Measurements from ENCODE around the gene C1orf105.
"Not testable (repeated sequence)": the region's sequence is repeated elsewhere in the genome, so short reads cannot be mapped to it uniquely, and the experiment has no call there.

The C1orf105 gene

DNA sequence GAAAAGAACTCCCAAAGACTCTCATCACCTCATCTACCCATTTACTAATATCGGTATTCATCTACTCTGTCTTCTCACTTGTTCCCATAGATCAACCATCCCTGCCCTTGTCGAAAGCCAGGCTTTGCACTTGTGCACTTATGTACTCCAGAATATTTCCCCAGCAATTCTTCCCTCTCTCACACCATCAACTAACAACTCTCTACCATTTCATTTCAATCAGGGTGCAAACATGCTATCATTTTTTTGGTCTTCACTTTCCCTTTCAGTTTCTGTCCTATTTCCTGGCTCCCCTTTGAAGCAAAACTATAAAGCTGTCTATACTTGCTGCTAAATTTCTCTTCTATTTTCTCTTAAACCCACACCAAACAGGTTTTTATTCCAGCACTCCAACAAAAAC lies 6.7 kb downstream of the C1orf105 start:
- no peak for DNase-seq (ENCODE audit: low read depth in 2 of 2)

DNA sequence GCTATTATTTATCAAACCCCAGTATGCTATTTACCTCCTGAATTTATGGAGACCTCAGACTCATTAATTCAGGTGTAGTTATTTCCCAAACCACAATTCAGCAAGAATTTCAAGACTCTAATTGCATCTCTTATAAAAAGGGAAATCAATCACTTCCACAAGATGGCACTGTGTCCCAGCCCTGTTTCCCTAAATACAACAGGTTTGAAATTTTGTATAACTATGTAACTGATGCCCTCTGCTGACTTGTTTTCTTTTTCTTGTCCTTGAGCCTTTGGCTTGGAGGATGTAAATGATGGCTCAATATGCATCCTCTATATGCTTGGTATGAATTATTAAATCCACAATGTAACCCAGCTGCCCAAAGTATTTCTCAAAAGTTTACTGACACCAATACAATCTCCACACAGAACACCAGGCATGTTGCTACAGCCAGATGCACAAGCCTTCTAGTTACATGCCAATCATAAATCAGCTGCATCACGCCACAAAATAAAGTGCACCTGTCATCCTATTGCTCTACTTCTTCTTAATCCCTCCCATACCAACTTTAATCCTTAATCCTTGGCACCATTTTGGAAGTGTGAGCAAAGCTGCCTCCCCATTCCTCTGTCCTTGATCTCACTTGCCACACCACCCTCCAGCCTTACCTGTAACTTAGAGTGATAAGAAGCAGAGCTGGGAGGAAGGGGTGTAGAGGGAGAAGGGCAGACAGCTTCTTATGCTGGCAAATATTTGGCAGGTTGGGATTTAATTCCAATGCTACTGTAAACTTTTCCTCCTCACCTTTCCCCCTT lies 9.0 kb downstream of the C1orf105 start:
- DNase-seq (ENCODE audit: low read depth in 2 of 2): no peak

- no peak for DNase-seq (ENCODE audit: low read depth in 2 of 2)
Observed at GRCh38 chr1:172430128-172430454, 9.6 kb downstream of the C1orf105 start.

GRCh38 chr1:172431204-172431603 lies 10.7 kb downstream of the C1orf105 start:
- no peak for DNase-seq (ENCODE audit: low read depth in 2 of 2)

DNA sequence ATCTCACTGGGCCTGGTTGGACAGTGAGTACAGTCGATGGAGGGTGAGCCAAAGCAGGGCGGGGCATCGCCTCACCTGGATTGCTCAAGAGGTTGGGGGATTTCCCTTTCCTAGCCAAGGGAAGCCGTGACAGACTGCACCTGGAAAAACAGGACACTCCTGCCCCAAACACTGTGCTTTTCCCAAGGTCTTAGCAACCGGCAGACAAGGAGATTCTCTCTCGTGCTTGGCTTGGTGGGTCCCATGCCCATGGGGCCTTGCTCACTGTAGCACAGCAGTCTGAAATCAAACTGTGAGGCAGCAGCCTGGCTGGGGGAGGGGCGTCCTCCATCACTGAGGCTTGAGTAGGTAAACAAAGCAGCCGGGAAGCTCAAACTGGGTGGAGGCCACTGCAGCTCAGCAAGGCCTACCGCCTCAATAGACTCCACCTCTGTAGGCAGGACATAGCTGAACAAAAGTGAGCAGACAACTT lies 11.3 kb downstream of the C1orf105 start:
- no peak for DNase-seq (ENCODE audit: low read depth in 2 of 2)

- not testable (repeated sequence) for DNase-seq (ENCODE audit: low read depth in 2 of 2)
Observed at GRCh38 chr1:172437183-172437582, 16.7 kb downstream of the C1orf105 start.

GRCh38 chr1:172442404-172442803 lies 21.9 kb downstream of the C1orf105 start:
- DNase-seq (ENCODE audit: low read depth in 2 of 2): no peak

GRCh38 chr1:172442843-172443565 lies 22.5 kb downstream of the C1orf105 start:
- no peak for DNase-seq (ENCODE audit: low read depth in 2 of 2)

- DNase-seq (ENCODE audit: low read depth in 2 of 2): peak; percentile 85 to 94
Observed at GRCh38 chr1:172443666-172444453, 23.4 kb downstream of the C1orf105 start, which contains the start of gene PIGC. Gene PIGC, minus strand, starts transcription at chr1:172444069. Its CDS starts 1,447 bp downstream, at chr1:172442622.

GRCh38 chr1:172446547-172446946 lies 26.1 kb downstream of the C1orf105 start:
- no peak for DNase-seq (ENCODE audit: low read depth in 2 of 2)

GRCh38 chr1:172447641-172448040 lies 27.2 kb downstream of the C1orf105 start:
- DNase-seq (ENCODE audit: low read depth in 2 of 2): no peak

- DNase-seq (ENCODE audit: low read depth in 2 of 2): no peak
Observed at GRCh38 chr1:172448995-172449584, 28.6 kb downstream of the C1orf105 start.

DNA sequence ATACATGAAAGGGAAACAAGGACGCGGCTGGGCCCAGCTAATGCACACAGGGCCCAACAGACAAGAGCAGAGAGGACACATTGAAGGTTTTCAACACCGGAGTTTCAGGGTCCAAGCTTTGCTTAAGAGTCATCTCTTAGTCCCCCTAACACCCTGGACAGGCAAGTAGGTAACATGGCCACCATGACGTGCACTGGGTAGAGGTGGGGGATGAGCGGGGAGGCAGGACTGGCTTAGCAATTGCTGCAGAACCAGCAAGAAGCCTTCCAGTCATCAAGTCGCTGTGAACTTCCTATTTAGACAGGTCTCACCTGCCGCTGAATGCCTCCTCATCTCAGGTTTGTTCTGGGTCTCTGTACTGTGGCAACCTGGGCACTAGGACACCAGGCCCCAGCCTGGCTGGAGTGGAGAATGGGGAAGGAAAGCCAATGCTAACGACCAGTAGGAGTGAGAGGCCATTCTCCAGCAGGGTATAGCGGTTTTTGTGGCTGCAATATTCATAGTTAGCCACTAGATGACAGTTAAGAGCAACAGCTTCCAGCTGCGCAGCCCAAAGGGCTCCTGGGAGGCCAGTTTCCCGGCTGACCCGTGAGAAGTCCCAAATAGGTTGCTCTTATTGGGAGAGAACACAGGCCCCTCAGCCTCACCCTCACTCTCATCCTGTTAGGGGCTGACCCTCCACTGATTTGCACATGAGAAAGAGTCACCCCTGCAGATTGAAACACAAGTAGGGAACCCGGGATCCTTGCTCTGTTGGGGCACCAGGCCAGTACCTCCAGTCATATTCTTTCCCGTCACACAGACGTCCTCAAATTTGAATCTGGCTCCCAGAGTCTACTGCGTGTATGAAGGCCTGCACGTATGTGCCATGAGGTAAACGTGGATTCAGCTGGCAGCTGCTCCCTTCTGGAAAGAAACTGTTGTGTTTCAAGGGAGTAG lies 29.4 kb downstream of the C1orf105 start:
- DNase-seq (ENCODE audit: low read depth in 2 of 2): no peak

DNA sequence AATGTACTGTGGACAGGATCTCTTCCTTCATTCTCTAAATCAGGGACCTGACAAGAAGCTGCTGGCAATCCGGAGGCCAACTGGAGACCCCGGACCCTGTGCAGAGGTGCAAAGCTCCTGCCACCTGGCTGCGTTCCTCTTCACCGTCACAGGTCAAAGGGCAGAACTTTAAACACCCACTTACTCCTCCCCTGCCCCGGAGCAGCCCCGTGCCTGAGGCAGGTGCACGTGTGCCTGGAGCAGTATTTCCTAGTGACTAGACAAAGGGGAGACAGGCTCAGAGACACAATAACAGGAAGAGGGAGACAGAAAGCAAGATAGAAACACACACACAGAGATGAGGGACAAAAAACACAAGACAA lies 30.0 kb downstream of the C1orf105 start:
- no peak for DNase-seq (ENCODE audit: low read depth in 2 of 2)

- DNase-seq (ENCODE audit: low read depth in 2 of 2): no peak
Observed at GRCh38 chr1:172451002-172451443, 30.5 kb downstream of the C1orf105 start.

GRCh38 chr1:172452536-172453152 lies 32.2 kb downstream of the C1orf105 start:
- DNase-seq (ENCODE audit: low read depth in 2 of 2): no peak

DNA sequence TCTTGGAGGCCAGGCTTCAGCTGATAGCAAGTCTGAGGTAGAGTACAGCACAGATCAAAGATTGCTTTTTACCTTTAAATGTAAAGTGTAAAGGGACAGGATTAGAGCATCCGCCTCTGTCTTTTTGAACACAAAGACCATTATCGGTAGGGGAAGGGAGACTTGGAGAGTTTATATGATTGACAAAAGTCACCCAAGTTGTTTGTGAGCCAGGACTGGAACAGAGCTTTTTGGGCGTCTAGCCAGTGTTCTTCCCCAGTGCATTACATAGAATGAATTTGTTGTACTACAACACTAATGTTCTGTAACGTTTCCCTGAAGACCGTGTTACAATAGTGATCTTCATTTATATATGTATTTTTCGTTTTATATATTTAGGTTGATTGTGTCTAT lies 32.7 kb downstream of the C1orf105 start:
- no peak for DNase-seq (ENCODE audit: low read depth in 2 of 2)

DNA sequence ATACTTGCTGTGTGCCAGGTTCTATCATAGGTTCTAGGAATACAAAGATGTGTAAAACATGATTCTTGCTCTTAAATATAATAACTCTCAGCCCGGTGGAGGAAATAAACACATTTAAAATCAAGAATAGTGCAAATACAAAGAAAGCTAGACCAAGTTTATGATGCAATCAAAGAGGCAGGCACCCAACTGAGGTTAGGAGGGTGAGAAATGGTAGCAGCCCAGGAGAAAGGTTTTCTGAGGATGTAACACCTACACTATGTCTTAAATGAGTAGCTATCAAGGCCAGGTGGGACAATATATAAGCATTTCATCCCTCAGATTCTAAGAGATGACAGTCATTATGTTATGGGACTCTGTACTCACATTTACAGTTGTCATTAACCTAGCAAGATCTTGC lies 33.1 kb downstream of the C1orf105 start:
- no peak for DNase-seq (ENCODE audit: low read depth in 2 of 2)

GRCh38 chr1:172455451-172455850 lies 35.0 kb downstream of the C1orf105 start:
- DNase-seq (ENCODE audit: low read depth in 2 of 2): no peak

DNA sequence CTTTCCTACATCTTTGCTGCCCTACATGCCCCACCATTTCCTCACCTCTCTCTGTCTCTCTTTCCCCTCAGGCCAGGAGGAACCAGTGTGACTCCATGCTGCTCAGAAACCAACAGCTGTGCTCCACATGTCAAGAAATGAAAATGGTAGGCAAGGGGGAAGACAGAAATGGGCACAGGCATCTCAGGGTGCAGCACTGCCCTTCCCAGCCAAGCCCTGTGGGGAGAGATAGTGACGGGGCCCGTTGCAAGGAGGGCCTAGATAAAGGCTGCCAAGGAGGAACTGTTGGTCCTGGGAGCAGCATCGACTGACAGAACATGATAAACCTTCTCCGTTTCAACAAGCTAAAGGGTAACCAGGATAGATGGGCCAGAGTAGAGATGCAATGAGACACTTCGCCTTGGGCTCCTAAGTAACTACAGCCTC lies 35.9 kb downstream of the C1orf105 start:
- DNase-seq (ENCODE audit: low read depth in 2 of 2): no peak

All from stimulated activated CD4-positive, alpha-beta T cell treated with anti-CD3 and anti-CD28 coated beads, Interleukin-12 subunit alpha, Interleukin-12 subunit beta, amount 100 ng/mL, for 24 hours (primary cell).